Loucy (cell line): ENCODE data around the gene COL8A1.

Experiments used
- EZH2phosphoT487 ChIP-seq: fragments of 200-600 bp; IDR thresholded peaks from 2 replicates; pipeline ENCODE4 v1.6.1; 2018; ENCODE audit warnings: antibody characterized with exemption, mild to moderate bottlenecking, moderate library complexity, borderline replicate concordance
- TF ChIP-seq, protein P1 (sequence below): fragments of 200-600 bp; sonication (generic); conservative IDR thresholded peaks from 2 replicates; pipeline ENCODE4 v1.5.1; 2014; ENCODE audit warnings: mild to moderate bottlenecking, antibody characterized with exemption, low read length

DNA sequence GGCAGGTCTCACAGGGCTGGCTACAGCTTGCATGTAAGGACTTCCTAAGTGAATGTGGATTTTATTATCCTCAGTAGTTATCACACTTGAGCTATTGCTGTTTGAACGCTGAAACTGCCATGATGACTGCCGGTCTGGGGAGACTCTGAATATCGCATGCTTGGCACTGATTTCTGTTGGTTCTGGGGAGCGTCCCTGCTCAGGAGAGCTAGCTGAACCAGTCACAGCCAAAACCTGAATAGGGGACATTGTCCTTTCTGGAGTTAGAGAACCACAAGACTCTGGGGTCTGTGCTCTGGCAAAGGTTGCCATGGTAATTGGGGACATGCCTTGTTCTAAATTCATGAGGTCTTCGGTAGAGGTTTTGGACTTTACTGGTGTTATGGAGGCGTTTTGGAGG, 210.0 kb downstream of the COL8A1 start:
- TF ChIP-seq, protein P1, sequence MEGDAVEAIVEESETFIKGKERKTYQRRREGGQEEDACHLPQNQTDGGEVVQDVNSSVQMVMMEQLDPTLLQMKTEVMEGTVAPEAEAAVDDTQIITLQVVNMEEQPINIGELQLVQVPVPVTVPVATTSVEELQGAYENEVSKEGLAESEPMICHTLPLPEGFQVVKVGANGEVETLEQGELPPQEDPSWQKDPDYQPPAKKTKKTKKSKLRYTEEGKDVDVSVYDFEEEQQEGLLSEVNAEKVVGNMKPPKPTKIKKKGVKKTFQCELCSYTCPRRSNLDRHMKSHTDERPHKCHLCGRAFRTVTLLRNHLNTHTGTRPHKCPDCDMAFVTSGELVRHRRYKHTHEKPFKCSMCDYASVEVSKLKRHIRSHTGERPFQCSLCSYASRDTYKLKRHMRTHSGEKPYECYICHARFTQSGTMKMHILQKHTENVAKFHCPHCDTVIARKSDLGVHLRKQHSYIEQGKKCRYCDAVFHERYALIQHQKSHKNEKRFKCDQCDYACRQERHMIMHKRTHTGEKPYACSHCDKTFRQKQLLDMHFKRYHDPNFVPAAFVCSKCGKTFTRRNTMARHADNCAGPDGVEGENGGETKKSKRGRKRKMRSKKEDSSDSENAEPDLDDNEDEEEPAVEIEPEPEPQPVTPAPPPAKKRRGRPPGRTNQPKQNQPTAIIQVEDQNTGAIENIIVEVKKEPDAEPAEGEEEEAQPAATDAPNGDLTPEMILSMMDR, result no peak
- no peak for TF ChIP-seq EZH2phosphoT487
